Mesendoderm (in vitro differentiated cells): ENCODE measurements around the gene ROBO2.

Experiments
- DNase-seq: peaks from one replicate; pipeline ENCODE4 v3.0.0; 2013
- H2AK5ac ChIP-seq: 2 replicates; pipeline ENCODE4 v1.6.1; 2013; ENCODE audit warnings: low read length, inconsistent platforms
- H2BK120ac ChIP-seq: 2 replicates; pipeline ENCODE4 v1.6.1; 2013; ENCODE audit warnings: low read depth, mild to moderate bottlenecking, low read length, moderate library complexity, mixed read lengths
- H2BK15ac ChIP-seq: replicated peaks from 2 replicates; pipeline ENCODE4 v1.6.1; 2013; ENCODE audit warnings: low read depth, mild to moderate bottlenecking, moderate library complexity
- H2BK5ac ChIP-seq: 2 replicates; pipeline ENCODE4 v1.6.1; 2013; ENCODE audit warnings: low read length, inconsistent platforms
- H3K18ac ChIP-seq: 2 replicates; pipeline ENCODE4 v1.6.1; 2013; ENCODE audit warnings: mild to moderate bottlenecking, low read length, mixed read lengths
- H3K23ac ChIP-seq: one replicate; pipeline ENCODE4 v1.6.1; 2013; ENCODE audit warnings: low read length
- H3K27ac ChIP-seq: 2 replicates; pipeline ENCODE4 v1.5.1; 2013; ENCODE audit warnings: low read depth, mild to moderate bottlenecking, inconsistent platforms, low read length, moderate library complexity
- H3K27me3 ChIP-seq: 2 replicates; pipeline ENCODE4 v1.6.1; 2013; ENCODE audit warnings: low read length, control low read depth, mild to moderate bottlenecking, inconsistent platforms; ENCODE audit not compliant: insufficient read depth, poor library complexity
- H3K36me3 ChIP-seq: 2 replicates; pipeline ENCODE4 v1.6.1; 2013; ENCODE audit warnings: low read length, inconsistent platforms; ENCODE audit not compliant: control insufficient read depth, insufficient read depth
- H3K4ac ChIP-seq: one replicate; pipeline ENCODE4 v1.6.1; 2013; ENCODE audit warnings: low read depth, mild to moderate bottlenecking, low read length, moderate library complexity
- H3K4me1 ChIP-seq: 2 replicates; pipeline ENCODE4 v1.6.1; 2013; ENCODE audit warnings: low read depth, low read length, inconsistent platforms; ENCODE audit not compliant: control insufficient read depth
- H3K4me2 ChIP-seq: 2 replicates; pipeline ENCODE4 v1.6.1; 2013; ENCODE audit warnings: low read length
- H3K4me3 ChIP-seq: 2 replicates; pipeline ENCODE4 v1.5.1; 2013; ENCODE audit warnings: mild to moderate bottlenecking, low read length
- H3K56ac ChIP-seq: one replicate; pipeline ENCODE4 v1.6.1; 2013; ENCODE audit warnings: low read length
- H3K79me1 ChIP-seq: 2 replicates; pipeline ENCODE4 v1.6.1; 2013; ENCODE audit warnings: low read length, inconsistent platforms
- H3K79me2 ChIP-seq: 2 replicates; pipeline ENCODE4 v1.6.1; 2013; ENCODE audit warnings: mild to moderate bottlenecking, low read length; ENCODE audit not compliant: control insufficient read depth, insufficient read depth
- H3K9ac ChIP-seq: 2 replicates; pipeline ENCODE4 v1.6.1; 2013; ENCODE audit warnings: low read length, inconsistent platforms
- H4K5ac ChIP-seq: one replicate; pipeline ENCODE4 v1.6.1; 2013; ENCODE audit warnings: low read length
- H4K8ac ChIP-seq: one replicate; pipeline ENCODE4 v1.6.1; 2013; ENCODE audit warnings: low read depth, mild to moderate bottlenecking, control low read depth, low read length, moderate library complexity
- WGBS: extraction: QIAGEN DNeasy Blood & Tissue Kit; methylation state at CpG from one replicate; pipeline ENCODE4 v1.1.7; 2013; ENCODE audit warnings: low lambda C conversion rate, missing lambda C conversion rate; ENCODE audit not compliant: insufficient coverage; ENCODE audit errors: extremely low coverage; 5-methylcytosine and 5-hydroxymethylcytosine counted together

Gene ROBO2

DNA sequence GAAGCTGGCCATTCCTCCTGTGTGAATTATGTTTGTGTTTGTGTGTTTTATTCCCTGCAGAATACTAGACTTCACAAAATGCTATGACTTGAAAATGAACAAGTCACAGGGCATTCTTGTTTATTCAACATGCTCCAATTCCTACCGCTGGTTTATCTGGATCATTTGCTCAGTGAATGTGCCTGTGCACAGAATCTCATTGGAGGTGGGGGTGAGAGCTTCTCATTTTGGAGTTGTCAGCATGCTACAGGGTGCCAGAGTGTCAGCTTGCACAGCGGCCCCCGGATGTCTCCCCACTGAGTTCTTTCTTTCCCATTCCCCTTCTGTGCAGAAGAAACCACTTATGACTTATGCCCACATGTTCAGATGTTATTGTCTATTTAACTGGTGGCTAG, 428.7 kb downstream of the ROBO2 start:
- no peak for DNase-seq
- H2BK15ac ChIP-seq, result no peak overlapping the region
- no peak overlapping the region for H3K23ac ChIP-seq
- no peak overlapping the region for H2BK5ac ChIP-seq
- H4K5ac ChIP-seq, result no peak overlapping the region
- H2BK120ac ChIP-seq, result no peak overlapping the region
- H3K79me1 ChIP-seq, result no peaks in the 10 kb centered on the region
- H3K4ac ChIP-seq, result no peak overlapping the region
- H3K36me3 ChIP-seq, result no peaks in the 10 kb centered on the region
- WGBS, result no CpG with 5 or more reads among the region's 3 CpGs
- H3K56ac ChIP-seq, result no peak overlapping the region
- H4K8ac ChIP-seq, result no peak overlapping the region
- no peak overlapping the region for H3K9ac ChIP-seq
- no peak overlapping the region for H3K18ac ChIP-seq
- H3K4me3 ChIP-seq, result no peak overlapping the region
- H3K4me2 ChIP-seq, result no peak overlapping the region
- H2AK5ac ChIP-seq, result no peak overlapping the region
- no peak overlapping the region for H3K27ac ChIP-seq
- no peaks in the 10 kb centered on the region for H3K4me1 ChIP-seq
- no peaks in the 10 kb centered on the region for H3K27me3 ChIP-seq
- no peaks in the 10 kb centered on the region for H3K79me2 ChIP-seq

DNA sequence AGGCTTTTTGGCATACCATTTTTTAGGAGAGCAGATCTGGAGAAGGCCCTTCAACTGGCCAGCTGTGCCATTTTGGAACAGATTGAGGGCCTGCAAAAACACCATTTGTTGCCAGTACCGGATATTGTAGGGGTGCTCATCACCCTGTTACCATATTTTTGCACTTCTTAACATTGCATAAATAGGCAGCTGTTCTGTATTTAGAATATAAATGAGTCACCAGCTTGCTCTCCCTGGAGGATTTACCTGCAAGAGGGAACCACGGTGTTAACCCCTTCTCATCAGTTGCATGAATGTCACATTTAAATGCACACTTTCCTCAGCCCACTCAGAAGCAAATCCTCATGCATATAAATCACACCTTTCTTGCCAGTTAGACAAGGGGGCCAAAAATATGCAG, 435.6 kb downstream of the ROBO2 start:
- Histone ChIP-seq H2BK15ac (no peak overlapping the region), H3K9ac (no peak overlapping the region), H3K4me3 (no peak overlapping the region), H2BK120ac (no peak overlapping the region), H4K8ac (no peak overlapping the region), H2BK5ac (no peak overlapping the region), H3K4ac (no peak overlapping the region), H3K27me3 (no peaks in the 10 kb centered on the region), H4K5ac (no peak overlapping the region), H3K79me1 (no peaks in the 10 kb centered on the region), H2AK5ac (no peak overlapping the region), H3K18ac (no peak overlapping the region), H3K79me2 (no peaks in the 10 kb centered on the region), H3K4me2 (no peak overlapping the region), H3K23ac (no peak overlapping the region), H3K27ac (no peak overlapping the region), H3K4me1 (peaks cover 4% of the 10 kb centered on the region), H3K36me3 (no peaks in the 10 kb centered on the region), H3K56ac (no peak overlapping the region)
- DNase-seq, result no peak
- no CpG with 5 or more reads among the region's 2 CpGs for WGBS

DNA sequence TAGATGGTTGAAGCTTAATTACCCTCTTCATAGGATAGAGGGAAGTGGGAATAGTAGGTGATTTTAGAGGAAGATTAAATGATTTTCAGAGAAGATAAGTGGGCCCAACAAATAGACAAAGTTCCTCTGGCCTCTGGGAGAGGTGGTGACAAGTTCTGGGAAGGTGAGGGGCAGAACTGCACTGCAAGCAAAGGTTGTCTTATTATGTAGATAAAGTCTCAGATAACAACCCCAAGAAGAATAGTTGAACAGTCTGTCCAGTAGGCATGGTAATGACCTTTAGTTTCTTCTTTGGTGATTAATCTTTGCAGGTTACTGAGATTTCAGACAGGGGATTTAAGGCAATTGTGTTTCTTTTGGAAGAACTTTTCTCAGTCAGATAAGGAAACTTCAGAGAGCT, 439.1 kb downstream of the ROBO2 start:
- H3K23ac ChIP-seq, result no peak overlapping the region
- H2BK5ac ChIP-seq, result no peak overlapping the region
- H2BK120ac ChIP-seq, result no peak overlapping the region
- no peaks in the 10 kb centered on the region for H3K27me3 ChIP-seq
- H3K18ac ChIP-seq, result no peak overlapping the region
- H3K9ac ChIP-seq, result no peak overlapping the region
- no peak overlapping the region for H4K5ac ChIP-seq
- DNase-seq, result no peak
- H3K79me1 ChIP-seq, result no peaks in the 10 kb centered on the region
- H3K4me2 ChIP-seq, result no peak overlapping the region
- no peak overlapping the region for H3K27ac ChIP-seq
- H3K56ac ChIP-seq, result no peak overlapping the region
- H2AK5ac ChIP-seq, result no peak overlapping the region
- no peaks in the 10 kb centered on the region for H3K79me2 ChIP-seq
- no peak overlapping the region for H4K8ac ChIP-seq
- H3K4me1 ChIP-seq, result peaks cover 4% of the 10 kb centered on the region
- no peak overlapping the region for H2BK15ac ChIP-seq
- no peaks in the 10 kb centered on the region for H3K36me3 ChIP-seq
- no peak overlapping the region for H3K4ac ChIP-seq
- H3K4me3 ChIP-seq, result no peak overlapping the region

DNA sequence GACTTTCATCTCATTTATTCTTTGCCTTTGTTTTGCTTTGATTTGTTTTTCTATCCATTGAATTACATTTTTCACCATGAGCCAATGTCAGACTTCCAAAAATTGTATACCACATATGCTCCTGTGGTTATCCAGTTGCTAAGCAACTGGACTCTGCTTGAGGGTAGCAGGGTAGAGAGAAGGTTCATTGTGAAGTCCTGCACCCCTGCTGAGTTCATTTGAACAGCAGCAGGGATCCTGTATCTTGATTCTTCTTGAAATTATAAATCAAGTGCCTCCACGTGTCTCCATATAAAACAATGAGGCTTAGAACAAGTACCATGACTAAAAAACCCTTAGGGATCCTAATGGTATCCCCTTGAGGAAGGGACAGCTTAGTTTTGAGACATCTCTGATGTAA, 449.3 kb downstream of the ROBO2 start:
- no peaks in the 10 kb centered on the region for H3K79me2 ChIP-seq
- H3K9ac ChIP-seq, result no peak overlapping the region

DNA sequence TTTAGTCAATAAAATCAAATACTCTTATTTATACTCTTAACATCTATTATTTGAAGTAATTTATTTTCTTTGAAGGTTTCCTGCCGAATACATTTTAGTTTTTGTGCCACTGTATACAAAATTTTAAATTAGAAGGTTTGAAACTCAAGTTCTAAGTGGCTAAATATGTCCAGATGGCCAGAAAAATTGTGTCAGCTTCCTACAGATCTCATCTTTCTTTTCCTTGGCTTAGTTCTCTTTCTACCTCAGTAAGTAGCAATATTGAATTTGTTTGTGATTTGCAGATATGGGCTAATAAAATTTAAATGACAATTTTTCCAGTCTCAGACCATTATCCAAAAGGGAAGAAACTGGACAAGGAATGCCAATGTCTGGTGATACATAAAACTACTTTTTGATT, 452.1 kb downstream of the ROBO2 start:
- Histone ChIP-seq H3K79me2 (no peaks in the 10 kb centered on the region), H3K18ac (no peak overlapping the region), H3K56ac (no peak overlapping the region), H2BK15ac (no peak overlapping the region), H3K27ac (no peak overlapping the region), H3K4me1 (no peaks in the 10 kb centered on the region), H4K8ac (no peak overlapping the region), H3K79me1 (no peaks in the 10 kb centered on the region), H3K9ac (no peak overlapping the region), H3K4me3 (no peak overlapping the region), H2BK5ac (no peak overlapping the region), H3K27me3 (no peaks in the 10 kb centered on the region), H3K36me3 (no peaks in the 10 kb centered on the region), H2AK5ac (no peak overlapping the region), H4K5ac (no peak overlapping the region), H3K4me2 (no peak overlapping the region), H3K23ac (no peak overlapping the region), H3K4ac (no peak overlapping the region), H2BK120ac (no peak overlapping the region)
- WGBS, result no CpG with 5 or more reads among the region's 1 CpG
- no peak for DNase-seq

More for the DNA sequence above, 449.3 kb downstream of the ROBO2 start:
- H2BK5ac ChIP-seq, result no peak overlapping the region
- no peak overlapping the region for H4K5ac ChIP-seq
- H2BK120ac ChIP-seq, result no peak overlapping the region
- H3K56ac ChIP-seq, result no peak overlapping the region
- no peak overlapping the region for H2BK15ac ChIP-seq
- WGBS, result no CpG with 5 or more reads among the region's 1 CpG
- H3K4me3 ChIP-seq, result no peak overlapping the region
- H3K27me3 ChIP-seq, result no peaks in the 10 kb centered on the region
- H4K8ac ChIP-seq, result no peak overlapping the region
- no peak overlapping the region for H3K27ac ChIP-seq
- peak; percentile 32 for DNase-seq
- H3K4me2 ChIP-seq, result no peak overlapping the region
- H2AK5ac ChIP-seq, result no peak overlapping the region
- H3K23ac ChIP-seq, result no peak overlapping the region
- H3K4ac ChIP-seq, result no peak overlapping the region
- no peaks in the 10 kb centered on the region for H3K79me1 ChIP-seq
- H3K4me1 ChIP-seq, result no peaks in the 10 kb centered on the region
- no peaks in the 10 kb centered on the region for H3K36me3 ChIP-seq
- H3K18ac ChIP-seq, result no peak overlapping the region

DNA sequence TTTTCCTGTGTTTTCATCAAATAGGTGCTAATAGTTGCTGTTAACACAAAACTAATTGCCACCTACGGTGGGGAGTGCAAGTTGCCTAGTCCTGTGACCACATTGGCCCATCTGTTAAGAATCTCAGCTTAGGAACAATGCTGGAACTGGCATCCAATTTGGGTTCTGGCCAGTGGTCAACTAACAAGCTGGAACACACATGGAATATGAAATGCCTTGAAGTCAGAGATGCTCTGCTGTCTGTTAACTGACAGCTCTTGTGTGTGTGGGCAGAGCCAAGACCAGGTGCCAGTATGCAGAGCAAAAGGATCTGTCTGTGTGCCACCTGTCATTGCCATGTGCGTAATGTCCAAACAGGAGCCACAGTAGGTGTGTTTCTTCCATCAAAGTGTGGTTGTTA, 460.8 kb downstream of the ROBO2 start:
- Histone ChIP-seq H3K4me2 (no peak overlapping the region), H4K8ac (no peak overlapping the region), H3K27me3 (no peaks in the 10 kb centered on the region), H4K5ac (no peak overlapping the region), H3K18ac (no peak overlapping the region), H3K36me3 (no peaks in the 10 kb centered on the region), H3K4me1 (no peaks in the 10 kb centered on the region), H3K23ac (no peak overlapping the region), H3K79me1 (no peaks in the 10 kb centered on the region), H3K79me2 (no peaks in the 10 kb centered on the region), H3K56ac (no peak overlapping the region), H2BK15ac (no peak overlapping the region), H3K9ac (no peak overlapping the region), H2AK5ac (no peak overlapping the region), H3K4me3 (no peak overlapping the region), H2BK120ac (no peak overlapping the region), H3K27ac (no peak overlapping the region), H2BK5ac (no peak overlapping the region), H3K4ac (no peak overlapping the region)
- no CpG with 5 or more reads among the region's 2 CpGs for WGBS
- no peak for DNase-seq
